Caco-2 (cell line): ENCODE data around the gene PRPF39. TPM values are rescaled to one million over a fixed set of nuclear protein-coding genes. Genes with fewer than 3 reads are reported as not detected.

ENCODE experiments used
- Bru-seq: library from RNA; stranded (reverse); fragments of 400-500 nt; gene quantifications from one replicate; lab custom pipeline; 2021; lab: Mats Ljungman, UMichigan
- BruChase-seq, 2 experiments: library from RNA; stranded (reverse); fragments of 400-500 nt; gene quantifications; one replicate each; lab custom pipeline; 2021; lab: Mats Ljungman, UMichigan
- BruUV-seq: library from RNA; stranded (reverse); fragments of 400-500 nt; replicated peaks from 2 replicates; lab custom pipeline; 2021; lab: Mats Ljungman, UMichigan
- CTCF ChIA-PET: fragments of 300-600 bp; sonication (Branson Sonifier 250); formaldehyde crosslinking; loops from one replicate; lab custom pipeline; 2022; ENCODE audit warnings: antibody characterized with exemption; lab: Charles Lee
- POLR2A ChIA-PET: fragments of 300-600 bp; sonication (Branson Sonifier 250); formaldehyde crosslinking; loops from one replicate; lab custom pipeline; 2022; ENCODE audit warnings: antibody characterized with exemption; lab: Charles Lee
- DNase-seq, 2 experiments: peaks; one replicate each; pipeline versions ENCODE4 v3.0.0 to v3.0.0-alpha.2; 2020 to 2022
- H3K27me3 ChIP-seq: replicated peaks from 2 replicates; pipeline ENCODE4 v1.6.0; 2011; ENCODE audit warnings: low read length; ENCODE audit not compliant: control insufficient read depth, insufficient read depth
- H3K36me3 ChIP-seq: 2 replicates; pipeline ENCODE4 v1.5.1; 2011; ENCODE audit warnings: low read length; ENCODE audit not compliant: control insufficient read depth, insufficient read depth
- H3K4me1 ChIP-seq: fragments of 250-450 bp; sonication (Bioruptor Pico); 2 replicates; pipeline ENCODE4 v1.5.1; 2020; ENCODE audit warnings: mild to moderate bottlenecking
- H3K4me3 ChIP-seq: 2 replicates; pipeline ENCODE4 v1.5.1; 2011; ENCODE audit warnings: low read depth, mild to moderate bottlenecking, control low read depth, low read length
- H3K9me3 ChIP-seq: fragments of 250-450 bp; sonication (Bioruptor Pico); 2 replicates; pipeline ENCODE4 v1.5.1; 2020; ENCODE audit warnings: mild to moderate bottlenecking, moderate library complexity
- H3K27ac Mint-ChIP-seq: one replicate; pipeline ENCODE4 v1.8.0; 2022; ENCODE audit warnings: mixed read lengths; ENCODE audit not compliant: unreplicated experiment
- H3K27me3 Mint-ChIP-seq: one replicate; pipeline ENCODE4 v1.8.0; 2022; ENCODE audit warnings: mixed read lengths; ENCODE audit not compliant: insufficient read depth, unreplicated experiment
- H3K36me3 Mint-ChIP-seq: one replicate; pipeline ENCODE4 v1.8.0; 2022; ENCODE audit warnings: mild to moderate bottlenecking, mixed read lengths; ENCODE audit not compliant: insufficient read depth, unreplicated experiment
- H3K4me1 Mint-ChIP-seq: one replicate; pipeline ENCODE4 v1.8.0; 2022; ENCODE audit warnings: low read depth, mixed read lengths; ENCODE audit not compliant: unreplicated experiment
- H3K4me3 Mint-ChIP-seq: one replicate; pipeline ENCODE4 v1.8.0; 2022; ENCODE audit warnings: mild to moderate bottlenecking, moderate library complexity, mixed read lengths; ENCODE audit not compliant: unreplicated experiment
- H3K9me3 Mint-ChIP-seq: one replicate; pipeline ENCODE4 v1.8.0; 2022; ENCODE audit warnings: mixed read lengths; ENCODE audit not compliant: unreplicated experiment
- intact Hi-C: fragments of 100-400 bp; cut with micrococcal nuclease; formaldehyde crosslinking; loops from one replicate; pipeline ENCODE4 v1.10.0; 2022; ENCODE audit not compliant: unreplicated experiment
- long read RNA-seq: library from polyadenylated mRNA; stranded (forward); transcript quantifications from one replicate; pipeline ENCODE4 v2.0.0, GENCODE V29; 2022
- total RNA-seq: library from RNA; stranded (reverse); gene quantifications from 2 replicates; pipeline ENCODE4 v1.2.3, GENCODE V29; 2022
- TF ChIP-seq, protein P1 (sequence below), 2 experiments: fragments of 200-600 bp in 1 of 2; IDR thresholded peaks; 1 replicate in 1 of 2; 2 replicates in 1 of 2; pipeline versions ENCODE4 v1.5.1 to v1.8.0; 2011 to 2022; ENCODE audit warnings: antibody characterized with exemption in 1 of 2, control low read depth in 1 of 2, inconsistent platforms in 1 of 2, low read depth in 1 of 2, low read length in 1 of 2, mild to moderate bottlenecking in 1 of 2, moderate library complexity in 1 of 2; ENCODE audit not compliant: insufficient read depth in 1 of 2, severe bottlenecking in 1 of 2, unreplicated experiment in 1 of 2

Gene PRPF39, protein sequence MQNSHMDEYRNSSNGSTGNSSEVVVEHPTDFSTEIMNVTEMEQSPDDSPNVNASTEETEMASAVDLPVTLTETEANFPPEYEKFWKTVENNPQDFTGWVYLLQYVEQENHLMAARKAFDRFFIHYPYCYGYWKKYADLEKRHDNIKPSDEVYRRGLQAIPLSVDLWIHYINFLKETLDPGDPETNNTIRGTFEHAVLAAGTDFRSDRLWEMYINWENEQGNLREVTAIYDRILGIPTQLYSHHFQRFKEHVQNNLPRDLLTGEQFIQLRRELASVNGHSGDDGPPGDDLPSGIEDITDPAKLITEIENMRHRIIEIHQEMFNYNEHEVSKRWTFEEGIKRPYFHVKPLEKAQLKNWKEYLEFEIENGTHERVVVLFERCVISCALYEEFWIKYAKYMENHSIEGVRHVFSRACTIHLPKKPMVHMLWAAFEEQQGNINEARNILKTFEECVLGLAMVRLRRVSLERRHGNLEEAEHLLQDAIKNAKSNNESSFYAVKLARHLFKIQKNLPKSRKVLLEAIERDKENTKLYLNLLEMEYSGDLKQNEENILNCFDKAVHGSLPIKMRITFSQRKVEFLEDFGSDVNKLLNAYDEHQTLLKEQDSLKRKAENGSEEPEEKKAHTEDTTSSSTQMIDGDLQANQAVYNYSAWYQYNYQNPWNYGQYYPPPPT
- total RNA-seq: 22.3 and 30.0 TPM in 2 replicates
- Bru-seq, nascent RNA: percentile 86 among the genes with signal in this experiment
- BruChase-seq, experiment 1, labeled RNA remaining after a 2-hour chase: percentile 86 among the genes with signal in this experiment
- percentile 85 among the genes with signal in this experiment for BruChase-seq, experiment 2, labeled RNA remaining after a 6-hour chase
- long read RNA-seq, transcript PRPF39-201 (14 exons, 2,868 nt): major isoform, 9 of 29 reads
- long read RNA-seq, partial matches to known transcripts: 6 of 29 reads
- long read RNA-seq, other reads (novel, unspliced or antisense): 13 of 29 reads

DNA sequence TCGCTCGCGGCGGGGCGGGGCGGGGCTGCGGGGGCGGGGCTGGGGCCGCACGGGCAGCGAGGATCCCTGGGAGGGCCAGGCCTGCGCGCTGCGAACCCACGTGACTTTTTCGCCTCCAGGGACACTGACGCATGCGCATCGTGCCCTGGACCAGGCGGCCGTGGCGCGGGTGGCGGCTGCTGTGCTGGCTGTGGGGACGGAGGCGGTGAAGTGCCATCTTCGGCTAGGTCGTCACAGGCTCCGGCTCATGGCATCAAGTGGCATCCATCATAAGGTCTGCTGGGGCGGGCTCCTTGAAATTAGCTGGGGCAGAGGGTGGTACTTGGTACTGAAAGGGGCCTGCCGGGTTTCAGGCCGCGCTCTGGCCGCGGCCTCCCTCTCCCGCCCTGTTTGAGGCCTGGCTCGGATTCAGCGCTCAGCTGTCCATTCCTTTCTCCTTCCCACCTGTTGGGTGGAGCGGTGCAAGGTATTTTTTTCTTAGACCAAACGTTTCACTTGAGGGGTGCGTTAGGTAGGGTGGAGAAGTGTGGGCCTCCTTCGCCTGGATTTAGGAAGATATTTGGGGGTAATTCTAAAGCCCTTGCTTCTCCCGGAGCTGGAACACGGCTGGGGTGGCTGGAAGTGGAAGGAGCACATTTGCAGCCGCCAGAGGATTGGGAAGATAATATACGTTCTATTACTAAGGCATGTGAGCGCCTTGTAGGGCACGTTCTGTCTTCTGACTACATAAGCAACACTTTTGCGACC is at the start of gene PRPF39:
Gene PRPF39, plus strand, starts transcription at position 141 of the 747 bp plus-strand sequence. CDS start 11,124 bp downstream, outside the sequence.
- BruUV-seq: TSS peak; percentile 54

DNA sequence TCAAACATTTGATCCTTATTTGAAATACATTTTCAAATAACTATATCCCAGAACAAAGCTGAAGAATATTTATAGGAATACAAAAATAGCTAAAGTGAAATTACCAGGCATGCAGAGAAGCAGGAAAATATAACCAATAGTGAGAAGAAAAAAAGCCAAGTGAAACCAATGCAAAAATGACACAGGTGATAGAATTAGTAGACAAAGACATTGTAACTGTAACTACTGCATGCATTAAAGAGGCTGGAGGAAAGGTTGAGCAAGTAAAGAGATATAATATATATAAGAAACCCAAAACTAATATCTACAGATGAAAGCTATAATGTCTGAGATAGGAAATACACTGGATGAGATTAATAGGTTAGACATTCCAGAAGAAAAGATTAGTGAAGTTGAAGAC is 49.2 kb upstream of the PRPF39 start:
- Mint-ChIP-seq H3K4me1 (no peaks in the 10 kb centered on the region), H3K9me3 (no peaks in the 10 kb centered on the region), H3K27me3 (no peaks in the 10 kb centered on the region), H3K36me3 (no peaks in the 10 kb centered on the region), H3K27ac (no peak overlapping the region), H3K4me3 (no peak overlapping the region)
- no peak for DNase-seq
- intact Hi-C loops: no loop called here
- H3K27me3 ChIP-seq: no peaks in the 10 kb centered on the region
- ChIA-PET CTCF (no interaction called here), POLR2A (no interaction called here)
- no peaks in the 10 kb centered on the region for H3K36me3 ChIP-seq
- no TSS peak for BruUV-seq
- no peaks in the 10 kb centered on the region for H3K9me3 ChIP-seq
- H3K4me3 ChIP-seq: no peak overlapping the region
- no peaks in the 10 kb centered on the region for H3K4me1 ChIP-seq
- TF ChIP-seq, protein P1, sequence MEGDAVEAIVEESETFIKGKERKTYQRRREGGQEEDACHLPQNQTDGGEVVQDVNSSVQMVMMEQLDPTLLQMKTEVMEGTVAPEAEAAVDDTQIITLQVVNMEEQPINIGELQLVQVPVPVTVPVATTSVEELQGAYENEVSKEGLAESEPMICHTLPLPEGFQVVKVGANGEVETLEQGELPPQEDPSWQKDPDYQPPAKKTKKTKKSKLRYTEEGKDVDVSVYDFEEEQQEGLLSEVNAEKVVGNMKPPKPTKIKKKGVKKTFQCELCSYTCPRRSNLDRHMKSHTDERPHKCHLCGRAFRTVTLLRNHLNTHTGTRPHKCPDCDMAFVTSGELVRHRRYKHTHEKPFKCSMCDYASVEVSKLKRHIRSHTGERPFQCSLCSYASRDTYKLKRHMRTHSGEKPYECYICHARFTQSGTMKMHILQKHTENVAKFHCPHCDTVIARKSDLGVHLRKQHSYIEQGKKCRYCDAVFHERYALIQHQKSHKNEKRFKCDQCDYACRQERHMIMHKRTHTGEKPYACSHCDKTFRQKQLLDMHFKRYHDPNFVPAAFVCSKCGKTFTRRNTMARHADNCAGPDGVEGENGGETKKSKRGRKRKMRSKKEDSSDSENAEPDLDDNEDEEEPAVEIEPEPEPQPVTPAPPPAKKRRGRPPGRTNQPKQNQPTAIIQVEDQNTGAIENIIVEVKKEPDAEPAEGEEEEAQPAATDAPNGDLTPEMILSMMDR (IDR thresholded peaks at IDR 0.05; ENCODE audit: insufficient read depth in 1 of 2, low read depth in 1 of 2, low read length in 1 of 2, severe bottlenecking in 1 of 2, unreplicated experiment in 1 of 2): no peak

More for the DNA sequence above, at the start of gene PRPF39:
- intact Hi-C loops: loop anchor here (2.0 to 5.0 kb wide), 2 partner anchors 51 to 122 kb away; partner anchors contain the start of genes FANCM, FKBP3, KLHL28 and TOGARAM1
- Histone ChIP-seq H3K27me3 (no peaks in the 10 kb centered on the region), H3K9me3 (no peaks in the 10 kb centered on the region), H3K4me3 (peak within 1 kb of the TSS; percentile 49), H3K36me3 (no peaks in the 10 kb centered on the region), H3K4me1 (no peaks in the 10 kb centered on the region)
- TF ChIP-seq, protein P1 (IDR thresholded peaks at IDR 0.05; ENCODE audit: insufficient read depth in 1 of 2, low read depth in 1 of 2, low read length in 1 of 2, severe bottlenecking in 1 of 2, unreplicated experiment in 1 of 2): no peak
- peak; percentile 87 to 91 for DNase-seq
- ChIA-PET POLR2A (no interaction called here), CTCF (no interaction called here)
- Mint-ChIP-seq H3K27me3 (no peaks in the 10 kb centered on the region), H3K36me3 (peaks cover 13% of the 10 kb centered on the region), H3K4me1 (peaks cover 17% of the 10 kb centered on the region), H3K4me3 (peak within 1 kb of the TSS; percentile 85), H3K27ac (peak within 1 kb of the TSS; percentile 87), H3K9me3 (no peaks in the 10 kb centered on the region)
